ENCODE measurements around the gene ATP6V1C2.
A peak's percentile ranks its signal among the peaks of the same experiment; 100 is the strongest.

The ATP6V1C2 gene, protein sequence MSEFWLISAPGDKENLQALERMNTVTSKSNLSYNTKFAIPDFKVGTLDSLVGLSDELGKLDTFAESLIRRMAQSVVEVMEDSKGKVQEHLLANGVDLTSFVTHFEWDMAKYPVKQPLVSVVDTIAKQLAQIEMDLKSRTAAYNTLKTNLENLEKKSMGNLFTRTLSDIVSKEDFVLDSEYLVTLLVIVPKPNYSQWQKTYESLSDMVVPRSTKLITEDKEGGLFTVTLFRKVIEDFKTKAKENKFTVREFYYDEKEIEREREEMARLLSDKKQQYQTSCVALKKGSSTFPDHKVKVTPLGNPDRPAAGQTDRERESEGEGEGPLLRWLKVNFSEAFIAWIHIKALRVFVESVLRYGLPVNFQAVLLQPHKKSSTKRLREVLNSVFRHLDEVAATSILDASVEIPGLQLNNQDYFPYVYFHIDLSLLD

GRCh38 chr2:10721396-10722251, at the start of gene ATP6V1C2:
TSS of gene ATP6V1C2 (plus strand) at chr2:10721630. CDS start at chr2:10722850, 1,220 bp downstream.
- DNase-seq (ENCODE audit: low spot score): no peak

DNA sequence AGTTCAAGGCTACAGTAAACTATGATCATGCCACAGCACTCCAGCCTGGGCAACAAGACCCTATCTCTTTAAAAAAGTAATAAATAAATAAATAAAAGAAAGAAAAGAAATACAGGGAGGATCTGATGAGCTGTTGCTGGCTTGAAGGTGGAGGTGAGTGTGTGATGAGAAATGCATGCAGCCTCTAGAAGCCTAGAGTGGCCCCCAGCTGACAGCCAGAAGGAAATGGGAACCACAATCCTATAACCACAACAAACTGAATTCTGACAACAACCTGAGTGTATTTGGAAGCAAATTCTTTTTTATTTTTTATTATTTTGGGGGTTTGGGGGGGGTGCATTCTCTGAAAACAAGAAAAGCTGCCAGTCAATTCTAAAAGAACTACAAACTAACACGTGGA, 46.3 kb upstream of the ATP6V1C2 start:
- DNase-seq (ENCODE audit: low spot score): peak; percentile 25

GRCh38 chr2:10678225-10678624, 43.2 kb upstream of the ATP6V1C2 start:
- DNase-seq (ENCODE audit: low spot score): no peak

DNA sequence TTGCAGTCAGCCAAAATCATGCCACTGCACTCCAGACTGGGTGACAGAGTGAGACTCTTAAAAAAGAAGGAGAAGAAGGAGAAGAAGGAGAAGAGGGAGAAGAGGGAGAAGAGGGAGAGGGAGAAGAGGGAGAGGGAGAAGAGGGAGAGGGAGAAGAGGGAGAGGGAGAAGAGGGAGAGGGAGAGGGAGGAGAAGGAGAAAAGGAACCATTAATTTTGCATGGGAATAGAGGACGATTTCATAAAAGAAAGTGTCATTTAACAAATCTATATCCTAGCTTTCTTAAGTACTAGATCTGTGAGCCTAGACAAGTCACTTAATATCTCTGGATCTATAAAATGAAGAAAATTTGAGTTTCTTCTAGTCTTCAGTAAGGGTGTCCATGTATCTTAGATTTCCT, 41.2 kb upstream of the ATP6V1C2 start:
- no peak for DNase-seq (ENCODE audit: low spot score)

GRCh38 chr2:10680957-10681356, 40.5 kb upstream of the ATP6V1C2 start:
- no peak for DNase-seq (ENCODE audit: low spot score)

DNA sequence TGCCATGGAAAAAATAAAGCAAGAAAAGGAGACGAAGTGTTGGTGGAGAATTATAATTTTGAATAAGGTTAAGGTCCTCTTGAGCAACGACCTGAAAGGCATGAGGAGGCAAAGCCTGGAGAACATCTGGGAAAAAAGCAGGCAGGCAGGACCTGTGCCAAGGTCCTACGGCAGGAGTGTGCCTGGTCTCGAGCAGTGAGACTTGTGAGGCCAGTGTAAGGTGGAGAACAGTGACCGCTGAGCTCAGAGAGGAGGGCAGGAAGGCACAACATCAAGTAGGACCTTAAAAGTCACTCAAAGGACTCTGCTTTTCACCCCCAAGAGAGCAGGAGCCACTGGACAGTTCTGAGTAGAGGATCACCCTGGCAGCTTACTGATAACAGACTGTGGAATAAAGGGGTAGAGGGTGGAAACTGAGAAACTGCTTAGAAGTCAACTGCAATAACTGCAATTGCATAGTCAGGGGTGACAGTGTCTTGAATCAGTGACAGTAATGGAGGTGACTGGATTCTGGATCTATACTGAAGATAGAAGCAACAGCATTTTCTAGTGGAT, 35.2 kb upstream of the ATP6V1C2 start:
- DNase-seq (ENCODE audit: low spot score): no peak

DNA sequence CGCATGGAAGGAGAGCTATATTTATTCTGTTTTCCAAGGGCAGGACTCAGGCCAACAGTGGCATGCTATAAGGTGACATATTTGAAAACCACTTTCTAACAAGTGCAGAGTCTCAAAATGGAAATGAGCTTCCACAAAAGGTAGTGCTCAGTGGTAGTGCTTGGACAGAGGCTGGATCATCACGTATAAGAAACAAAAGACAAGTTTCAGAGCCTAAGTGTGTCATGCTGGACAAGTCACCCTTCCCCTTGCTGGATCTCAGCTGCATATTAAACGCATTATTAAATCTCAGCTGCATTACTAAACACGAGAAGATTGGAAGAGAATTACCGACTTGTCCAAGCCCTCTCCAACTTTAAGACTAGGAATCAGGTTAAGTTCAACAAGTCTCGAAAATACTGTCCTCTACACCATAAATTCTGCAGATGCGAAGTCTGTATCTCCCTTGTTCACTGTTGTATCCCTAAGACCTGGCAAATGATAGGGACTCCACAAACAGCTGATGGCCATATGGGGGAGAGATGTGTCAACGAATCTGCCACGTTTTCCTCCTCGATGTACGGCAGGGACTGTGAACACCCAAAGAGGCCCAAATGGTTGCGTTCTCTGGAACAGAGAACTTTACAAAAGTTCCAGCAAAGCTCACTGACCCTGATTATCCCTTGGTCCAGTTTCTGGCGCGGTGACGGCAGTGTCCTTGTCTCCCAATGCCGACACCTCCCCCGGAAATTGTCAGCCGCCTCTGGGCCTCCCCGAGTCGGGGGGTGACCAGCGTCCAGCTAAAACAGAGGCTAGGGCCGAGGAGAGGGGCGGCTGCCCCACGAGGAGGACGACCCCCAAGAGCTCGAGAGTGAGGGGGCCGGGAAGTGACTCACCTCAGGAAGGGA, 32.3 kb upstream of the ATP6V1C2 start:
- DNase-seq (ENCODE audit: low spot score): no peak

GRCh38 chr2:10691521-10691920, 29.9 kb upstream of the ATP6V1C2 start:
- DNase-seq (ENCODE audit: low spot score): no peak

GRCh38 chr2:10700078-10700803, 21.2 kb upstream of the ATP6V1C2 start:
- no peak for DNase-seq (ENCODE audit: low spot score)

GRCh38 chr2:10704034-10704594, 17.3 kb upstream of the ATP6V1C2 start:
- no peak for DNase-seq (ENCODE audit: low spot score)

GRCh38 chr2:10706033-10706432, 15.4 kb upstream of the ATP6V1C2 start:
- DNase-seq (ENCODE audit: low spot score): no peak

- DNase-seq (ENCODE audit: low spot score): no peak
These were observed 13.6 kb upstream of the ATP6V1C2 start for GRCh38 chr2:10707831-10708230.

GRCh38 chr2:10709290-10709939, 12.0 kb upstream of the ATP6V1C2 start:
- no peak for DNase-seq (ENCODE audit: low spot score)

GRCh38 chr2:10712185-10712809, 9.1 kb upstream of the ATP6V1C2 start:
- no peak for DNase-seq (ENCODE audit: low spot score)

DNA sequence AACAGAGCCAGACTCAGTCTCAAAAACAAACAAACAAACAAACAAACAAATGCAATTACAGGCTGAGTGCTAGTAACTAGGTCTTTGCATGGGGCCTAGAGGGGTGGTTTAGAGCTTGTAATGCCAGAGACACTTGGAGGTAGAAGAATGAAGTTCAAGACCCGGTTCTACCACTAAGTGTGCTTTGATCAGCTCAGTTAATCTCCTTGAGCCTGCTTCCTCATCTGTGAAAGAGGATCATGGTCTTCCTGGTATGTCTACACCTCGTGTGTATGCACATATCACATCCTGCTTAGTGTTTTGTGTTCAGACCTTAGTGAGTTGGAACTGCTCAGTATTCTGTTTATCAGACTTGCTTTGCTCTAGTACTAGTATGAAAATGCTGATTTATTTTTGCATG, 4.8 kb upstream of the ATP6V1C2 start:
- DNase-seq (ENCODE audit: low spot score): no peak

GRCh38 chr2:10717628-10718027, 3.8 kb upstream of the ATP6V1C2 start:
- no peak for DNase-seq (ENCODE audit: low spot score)

DNA sequence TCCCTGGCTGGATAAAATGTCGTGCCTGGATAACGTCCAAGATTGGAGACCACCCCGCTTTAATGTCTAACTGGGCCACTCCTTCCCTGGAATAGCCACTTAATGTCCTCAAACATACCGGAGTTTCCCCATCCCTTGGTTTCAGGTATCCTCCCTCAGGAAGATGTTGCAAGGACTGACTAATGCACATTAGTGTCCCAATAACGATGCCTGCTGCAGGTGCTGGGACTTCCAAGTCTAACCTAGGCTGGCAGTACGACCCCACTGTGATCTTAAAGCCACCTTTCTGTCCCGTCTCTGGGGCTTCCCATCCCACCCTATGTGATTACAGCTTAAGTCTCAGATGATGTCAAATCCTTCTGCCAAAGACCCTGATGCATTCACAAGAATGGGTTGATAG, 1.1 kb upstream of the ATP6V1C2 start:
- no peak for DNase-seq (ENCODE audit: low spot score)

GRCh38 chr2:10720947-10721395, 459 bp upstream of the ATP6V1C2 start:
- DNase-seq (ENCODE audit: low spot score): no peak

DNA sequence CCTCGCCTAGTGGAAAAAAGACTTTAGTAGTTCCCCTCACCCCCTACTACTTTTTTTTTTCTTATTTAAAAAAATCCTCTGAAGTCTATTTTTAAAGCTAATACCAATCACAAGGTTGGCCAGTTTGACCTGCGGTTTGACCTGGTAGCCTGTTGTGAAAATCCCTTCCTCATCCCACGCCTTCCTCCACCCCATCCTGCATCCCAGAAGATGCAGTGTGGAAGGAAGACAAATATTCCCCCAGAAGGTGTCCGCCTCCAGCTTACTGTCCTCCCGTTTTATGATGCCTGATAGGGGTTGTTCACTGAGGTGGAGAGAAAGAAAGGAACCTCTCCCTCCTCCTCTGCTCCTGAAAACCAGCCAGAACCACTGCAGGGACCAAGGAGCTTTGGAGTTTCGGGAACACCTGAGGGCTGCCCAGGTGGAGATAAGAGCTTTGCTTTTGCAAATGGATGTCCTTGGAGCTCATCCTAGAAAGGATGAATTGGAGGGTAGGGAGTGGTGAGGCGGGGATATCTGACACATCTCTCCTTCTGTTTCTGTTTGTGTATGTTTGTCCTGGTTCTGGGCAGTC, 909 bp downstream of the ATP6V1C2 start:
- no peak for DNase-seq (ENCODE audit: low spot score)

All from CD4-positive, alpha-beta T cell treated with Interleukin-15 for 4 hours (primary cell).